Measurements from ENCODE around the gene EEF1E1. TPM values are rescaled to one million over a fixed set of nuclear protein-coding genes. Genes with fewer than 3 reads are reported as not detected.

EEF1E1 gene
- total RNA-seq, 4 donors from 2014 or later = 6.2 to 70.1 (median 17.0) TPM

- no peaks in the 10 kb centered on the region for H3K36me3 ChIP-seq
- DNase-seq = no peak
- TF ChIP-seq CTCF (IDR thresholded peaks at IDR 0.05) (no peak), POLR2A (IDR thresholded peaks at IDR 0.05) (no peak)
- no peak overlapping the region for H3K4me3 ChIP-seq
- H3K27ac ChIP-seq = no peak overlapping the region
- H3K9me3 ChIP-seq = no peaks in the 10 kb centered on the region
- H3K4me1 ChIP-seq = no peaks in the 10 kb centered on the region
- no peaks in the 10 kb centered on the region for H3K27me3 ChIP-seq
Measured at GRCh38 chr6:8135276-8135675, 32.9 kb upstream of the EEF1E1 start.

- DNase-seq = no peak
- no peak overlapping the region for H3K27ac ChIP-seq
- H3K4me3 ChIP-seq = no peak overlapping the region
- TF ChIP-seq POLR2A (IDR thresholded peaks at IDR 0.05) (no peak), CTCF (IDR thresholded peaks at IDR 0.05) (no peak)
- no peaks in the 10 kb centered on the region for H3K9me3 ChIP-seq
- no peaks in the 10 kb centered on the region for H3K36me3 ChIP-seq
- H3K27me3 ChIP-seq = no peaks in the 10 kb centered on the region
- H3K4me1 ChIP-seq = no peaks in the 10 kb centered on the region
Measured at GRCh38 chr6:8132130-8132529, 29.8 kb upstream of the EEF1E1 start.

- DNase-seq = peak in 1 of 3 donors; percentile 61
- TF ChIP-seq POLR2A (IDR thresholded peaks at IDR 0.05) (no peak), CTCF (IDR thresholded peaks at IDR 0.05) (peak in 4 of 6 experiments; percentile 19 to 64 (median 60))
- no peaks in the 10 kb centered on the region for H3K27me3 ChIP-seq
- no peak overlapping the region for H3K27ac ChIP-seq
- H3K4me1 ChIP-seq = no peaks in the 10 kb centered on the region
- no peaks in the 10 kb centered on the region for H3K36me3 ChIP-seq
- H3K9me3 ChIP-seq = no peaks in the 10 kb centered on the region
- no peak overlapping the region for H3K4me3 ChIP-seq
Measured at GRCh38 chr6:8131265-8131897, 29.0 kb upstream of the EEF1E1 start.

- H3K4me1 ChIP-seq = no peaks in the 10 kb centered on the region
- H3K36me3 ChIP-seq = no peaks in the 10 kb centered on the region
- TF ChIP-seq POLR2A (IDR thresholded peaks at IDR 0.05) (no peak), CTCF (IDR thresholded peaks at IDR 0.05) (no peak)
- H3K27ac ChIP-seq = no peak overlapping the region
- DNase-seq = no peak
- H3K4me3 ChIP-seq = no peak overlapping the region
- H3K9me3 ChIP-seq = no peaks in the 10 kb centered on the region
- H3K27me3 ChIP-seq = no peaks in the 10 kb centered on the region
Measured at GRCh38 chr6:8130399-8130798, 28.1 kb upstream of the EEF1E1 start.

GRCh38 chr6:8123236-8123635, 20.9 kb upstream of the EEF1E1 start:
- no peak for TF ChIP-seq POLR2A (IDR thresholded peaks at IDR 0.05)
- no peak for TF ChIP-seq CTCF (IDR thresholded peaks at IDR 0.05)
- no peak overlapping the region for H3K4me3 ChIP-seq
- H3K27ac ChIP-seq = no peak overlapping the region
- no peak for DNase-seq
- no peaks in the 10 kb centered on the region for H3K36me3 ChIP-seq
- no peaks in the 10 kb centered on the region for H3K9me3 ChIP-seq
- no peaks in the 10 kb centered on the region for H3K4me1 ChIP-seq
- H3K27me3 ChIP-seq = no peaks in the 10 kb centered on the region

- no peaks in the 10 kb centered on the region for H3K4me1 ChIP-seq
- no peak overlapping the region for H3K27ac ChIP-seq
- H3K27me3 ChIP-seq = no peaks in the 10 kb centered on the region
- DNase-seq = no peak
- TF ChIP-seq CTCF (IDR thresholded peaks at IDR 0.05) (no peak), POLR2A (IDR thresholded peaks at IDR 0.05) (no peak)
- H3K9me3 ChIP-seq = no peaks in the 10 kb centered on the region
- H3K36me3 ChIP-seq = no peaks in the 10 kb centered on the region
- no peak overlapping the region for H3K4me3 ChIP-seq
Measured at GRCh38 chr6:8114956-8115355, 12.6 kb upstream of the EEF1E1 start.
